Esophagus (tissue), 2 donors: ENCODE results near the gene KIF1A. TPM values are rescaled to one million over a fixed set of nuclear protein-coding genes. Genes with fewer than 3 reads are reported as not detected.
"Not testable (repeated sequence)": the region's sequence is repeated elsewhere in the genome, so short reads cannot be mapped to it uniquely, and the experiment has no call there.

ENCODE experiments used
- H3K27ac ChIP-seq, 2 donors: one replicate each; pipeline ENCODE4 v1.5.1; 2013; ENCODE audit warnings: low read depth in 2 of 2, mild to moderate bottlenecking in 2 of 2, inconsistent platforms in 1 of 2, low read length in 1 of 2, moderate library complexity in 1 of 2
- H3K27me3 ChIP-seq, 2 donors: one replicate each; pipeline ENCODE4 v1.6.1; 2013; ENCODE audit warnings: low read length in 2 of 2, control low read depth in 1 of 2, mild to moderate bottlenecking in 1 of 2; ENCODE audit not compliant: insufficient read depth in 2 of 2, control insufficient read depth in 1 of 2
- H3K36me3 ChIP-seq, 2 donors: one replicate each; pipeline ENCODE4 v1.6.1; 2013; ENCODE audit warnings: low read length in 1 of 2; ENCODE audit not compliant: control insufficient read depth in 2 of 2, insufficient read depth in 2 of 2
- H3K4me1 ChIP-seq, 2 donors: one replicate each; pipeline ENCODE4 v1.6.1; 2013; ENCODE audit warnings: low read length in 1 of 2; ENCODE audit not compliant: control insufficient read depth in 2 of 2, insufficient read depth in 2 of 2
- H3K4me3 ChIP-seq, 2 donors: one replicate each; pipeline ENCODE4 v1.5.1; 2013; ENCODE audit warnings: low read length in 2 of 2, mild to moderate bottlenecking in 2 of 2, low read depth in 1 of 2, moderate library complexity in 1 of 2
- H3K9me3 ChIP-seq, 2 donors: one replicate each; pipeline ENCODE4 v1.6.1; 2013; ENCODE audit warnings: mild to moderate bottlenecking in 2 of 2, low read depth in 1 of 2, low read length in 1 of 2, moderate library complexity in 1 of 2; ENCODE audit not compliant: control insufficient read depth in 2 of 2, insufficient read depth in 1 of 2
- WGBS, 2 donors: extraction: QIAGEN DNeasy Blood & Tissue Kit; methylation state at CpG; one replicate each; pipeline ENCODE4 v1.1.7; 2013; 5-methylcytosine and 5-hydroxymethylcytosine counted together
- polyA plus RNA-seq, 2 donors: library from polyadenylated mRNA; stranded (reverse); fragments of 200-250 nt; gene quantifications; one replicate each; pipeline ENCODE4 v1.2.3, GENCODE V29; 2013
- donor health status: healthy with polysubstance abuse.
- donor health status: Bipolar disorder and iron deficiency.

Gene KIF1A
- polyA plus RNA-seq, 2 donors, result 0.04 to 0.06 TPM

DNA sequence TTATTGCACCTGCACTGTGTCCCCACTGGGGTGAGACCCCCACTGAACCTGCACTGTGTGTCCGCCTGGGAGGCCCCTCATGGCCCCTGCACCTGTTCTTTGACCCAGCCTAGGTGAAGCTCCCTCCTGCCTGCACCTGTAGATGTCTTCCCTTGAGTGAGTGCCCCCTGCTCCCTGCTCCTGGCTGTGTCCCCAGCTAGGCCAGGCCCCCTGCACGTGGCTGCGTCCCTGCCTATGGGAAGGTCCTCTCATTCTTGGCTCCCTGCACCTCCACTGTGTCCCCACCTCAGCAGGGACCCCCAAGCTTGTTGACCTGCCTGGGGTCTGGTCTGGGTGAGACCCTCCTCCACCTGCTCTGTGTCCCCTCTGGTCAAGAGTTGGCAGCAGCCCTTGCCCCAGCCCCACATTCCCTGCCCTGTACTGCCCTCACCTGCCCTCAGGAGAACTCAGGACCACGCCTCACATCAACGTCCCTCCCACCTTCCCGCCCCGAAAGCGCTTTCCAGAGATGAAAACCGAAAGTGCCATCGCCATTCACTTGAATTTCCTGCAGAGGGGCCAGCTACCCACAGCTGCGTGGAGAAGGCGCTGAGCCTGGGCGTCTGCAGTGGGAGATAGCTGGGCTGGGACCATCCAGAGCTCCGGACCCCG lies 136.6 kb downstream of the KIF1A start:
- H3K9me3 ChIP-seq, H3K36me3 ChIP-seq, H3K27me3 ChIP-seq, H3K4me1 ChIP-seq, H3K27ac ChIP-seq, H3K4me3 ChIP-seq: not testable (repeated sequence)
- WGBS, 2 donors, result 61 to 66% methylated on average over 3 to 4 of the region's 15 CpGs

- H3K27ac ChIP-seq, H3K4me1 ChIP-seq, H3K9me3 ChIP-seq, H3K4me3 ChIP-seq, H3K27me3 ChIP-seq, H3K36me3 ChIP-seq: not testable (repeated sequence)
- 64 to 80% methylated on average over 25 to 36 of the region's 37 CpGs for whole genome bisulfite sequencing, 2 donors
Measured at GRCh38 chr2:240682431-240683224, 137.4 kb downstream of the KIF1A start, which contains the start of gene AQP12B. Gene AQP12B (minus strand): TSS chr2:240682885. CDS start chr2:240682837, 48 bp downstream.

GRCh38 chr2:240680185-240680584 lies 139.8 kb downstream of the KIF1A start:
- not testable (repeated sequence) for H3K27me3 ChIP-seq, H3K36me3 ChIP-seq, H3K4me3 ChIP-seq, H3K9me3 ChIP-seq, H3K4me1 ChIP-seq, H3K27ac ChIP-seq
- 0 to 35% methylated on average over 1 to 2 of the region's 11 CpGs for WGBS, 2 donors

GRCh38 chr2:240678909-240679308 lies 141.1 kb downstream of the KIF1A start:
- not testable (repeated sequence) for H3K27me3 ChIP-seq, H3K27ac ChIP-seq, H3K4me3 ChIP-seq, H3K4me1 ChIP-seq, H3K36me3 ChIP-seq, H3K9me3 ChIP-seq
- no CpG with 5 or more reads among the region's 19 CpGs for WGBS, 2 donors

DNA sequence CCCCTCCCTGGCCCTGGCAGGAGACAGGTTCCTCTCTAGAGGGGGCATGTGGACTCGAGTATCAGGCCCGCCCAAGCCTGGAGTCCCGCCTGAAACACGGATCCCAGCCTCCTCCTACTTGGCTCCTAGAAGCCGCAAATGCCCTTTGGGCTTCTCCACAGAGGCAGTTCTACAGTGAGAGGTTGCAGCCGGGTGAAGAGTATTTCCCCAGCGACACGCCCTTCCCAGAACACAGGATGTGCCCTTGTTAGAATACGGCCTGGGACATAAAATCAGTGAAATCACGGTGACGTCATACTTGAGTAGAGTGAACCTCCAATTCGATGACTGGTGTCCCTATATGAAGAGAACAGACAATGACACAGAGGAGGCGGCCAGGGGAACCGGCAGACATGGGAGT lies 142.0 kb downstream of the KIF1A start:
- H3K27me3 ChIP-seq, result not testable (repeated sequence)
- WGBS, 2 donors, result 67 to 73% methylated on average over 3 to 6 of the region's 14 CpGs

GRCh38 chr2:240675345-240675744 lies 144.7 kb downstream of the KIF1A start:
- H3K4me1 ChIP-seq, H3K9me3 ChIP-seq, H3K27ac ChIP-seq, H3K4me3 ChIP-seq, H3K36me3 ChIP-seq, H3K27me3 ChIP-seq: not testable (repeated sequence)
- WGBS, 2 donors, result no CpG with 5 or more reads among the region's 24 CpGs

More for the DNA sequence above, 142.0 kb downstream of the KIF1A start:
- H3K27ac ChIP-seq, H3K9me3 ChIP-seq, H3K4me3 ChIP-seq, H3K4me1 ChIP-seq, H3K36me3 ChIP-seq: not testable (repeated sequence)

DNA sequence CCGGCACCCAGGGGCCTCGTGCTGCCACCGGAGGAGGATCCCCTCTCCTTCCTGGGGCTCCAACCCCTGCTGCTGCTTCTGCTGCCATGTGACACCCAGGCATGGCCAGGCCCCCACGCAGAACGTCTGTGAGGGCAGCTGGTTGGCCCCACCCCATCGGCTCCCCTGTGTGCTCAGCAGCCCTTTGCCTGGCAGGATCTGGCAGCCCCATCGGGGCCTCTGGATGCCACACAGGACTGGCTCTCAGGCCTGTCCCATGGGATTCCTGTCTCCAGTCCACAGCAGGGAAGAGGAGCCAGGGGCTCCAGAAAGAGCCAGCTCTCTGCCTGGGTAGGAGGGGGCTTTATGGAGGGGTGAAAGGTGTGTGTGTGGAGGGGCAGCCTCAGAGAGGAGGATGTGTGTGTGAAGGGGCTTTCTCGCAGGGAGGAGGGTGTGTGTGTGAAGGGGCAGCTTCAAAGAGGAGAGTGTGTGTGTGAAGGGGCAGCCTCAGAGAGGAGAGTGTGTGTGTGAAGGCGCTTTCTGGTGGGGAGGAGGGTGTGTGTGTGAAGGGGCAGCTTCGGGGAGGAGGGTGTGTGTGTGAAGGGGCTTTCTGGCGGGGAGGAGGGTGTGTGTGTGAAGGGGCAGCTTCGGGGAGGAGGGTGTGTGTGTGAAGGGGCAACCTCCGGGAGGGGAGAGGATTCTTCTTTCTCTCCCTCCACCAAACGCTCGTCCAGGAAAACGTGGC lies 145.4 kb downstream of the KIF1A start:
- 17 to 28% methylated on average over 10 to 12 of the region's 16 CpGs for WGBS, 2 donors
- H3K27me3 ChIP-seq, H3K9me3 ChIP-seq, H3K27ac ChIP-seq, H3K4me1 ChIP-seq, H3K36me3 ChIP-seq, H3K4me3 ChIP-seq: not testable (repeated sequence)

GRCh38 chr2:240672701-240673190 lies 147.3 kb downstream of the KIF1A start:
- Histone ChIP-seq H3K27me3 (peaks cover 7 to 8% of the 10 kb centered on the region in 2 donors), H3K4me1 (peaks cover 0 to 7% of the 10 kb centered on the region in 2 donors), H3K4me3 (peak overlapping the region in 1 of 2 donors; percentile 7), H3K27ac (no peak overlapping the region), H3K36me3 (no peaks in the 10 kb centered on the region), H3K9me3 (peaks cover 0 to 3% of the 10 kb centered on the region in 2 donors)
- WGBS, 2 donors, result 3 to 8% methylated on average over 46 to 55 of the region's 55 CpGs

GRCh38 chr2:240672076-240672700 lies 147.8 kb downstream of the KIF1A start:
- peaks cover 7 to 8% of the 10 kb centered on the region in 2 donors for H3K27me3 ChIP-seq

More at GRCh38 chr2:240672076-240672700, 147.8 kb downstream of the KIF1A start:
- WGBS, 2 donors, result 43 to 51% methylated on average over 46 of the region's 46 CpGs
- H3K36me3 ChIP-seq, result no peaks in the 10 kb centered on the region
- peaks cover 0 to 3% of the 10 kb centered on the region in 2 donors for H3K9me3 ChIP-seq
- no peak overlapping the region for H3K4me3 ChIP-seq
- peaks cover 0 to 7% of the 10 kb centered on the region in 2 donors for H3K4me1 ChIP-seq
- H3K27ac ChIP-seq, result no peak overlapping the region
